Dedifferentiated amniotic fluid mesenchymal stem cell (primary cell): Measurements from ENCODE around the gene FBXO22.
"Not testable (repeated sequence)": the region's sequence is repeated elsewhere in the genome, so short reads cannot be mapped to it uniquely, and the experiment has no call there.

Experiments
- DNase-seq: peaks from one replicate; pipeline ENCODE4 v3.0.0-alpha.2; 2016; ENCODE audit errors: extremely low spot score

The FBXO22 gene

DNA sequence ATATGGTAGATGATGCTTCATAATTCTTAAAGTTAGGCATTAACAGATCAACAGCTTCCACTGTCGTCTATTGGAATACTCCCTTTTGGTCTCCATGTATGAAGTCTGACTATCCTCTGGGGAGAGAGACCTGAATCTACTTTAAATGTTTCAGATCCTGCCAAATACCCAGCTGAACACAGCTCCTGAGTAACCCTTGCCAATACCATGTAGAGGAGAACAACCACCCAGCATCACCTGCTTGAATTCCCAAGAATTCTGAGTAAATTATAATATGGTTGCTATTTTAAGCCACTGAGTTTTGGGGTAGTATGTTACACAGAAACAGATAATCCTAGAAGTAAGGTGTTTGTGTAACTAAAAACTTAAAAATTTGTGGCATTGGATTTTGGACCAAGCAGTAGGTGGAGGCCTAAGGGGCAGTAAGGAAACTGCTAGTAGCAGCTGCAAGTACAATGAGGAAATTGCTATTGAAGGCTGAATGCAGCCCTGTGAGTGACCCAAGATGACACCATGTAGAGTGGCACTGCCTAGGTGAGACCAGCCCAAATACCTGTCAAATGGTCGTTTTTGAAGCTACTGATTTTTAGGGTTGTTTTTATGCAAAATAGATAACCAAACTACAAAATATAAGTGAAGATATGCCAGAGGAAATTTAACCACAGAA, 77.6 kb downstream of the FBXO22 start:
- DNase-seq, result no peak

DNA sequence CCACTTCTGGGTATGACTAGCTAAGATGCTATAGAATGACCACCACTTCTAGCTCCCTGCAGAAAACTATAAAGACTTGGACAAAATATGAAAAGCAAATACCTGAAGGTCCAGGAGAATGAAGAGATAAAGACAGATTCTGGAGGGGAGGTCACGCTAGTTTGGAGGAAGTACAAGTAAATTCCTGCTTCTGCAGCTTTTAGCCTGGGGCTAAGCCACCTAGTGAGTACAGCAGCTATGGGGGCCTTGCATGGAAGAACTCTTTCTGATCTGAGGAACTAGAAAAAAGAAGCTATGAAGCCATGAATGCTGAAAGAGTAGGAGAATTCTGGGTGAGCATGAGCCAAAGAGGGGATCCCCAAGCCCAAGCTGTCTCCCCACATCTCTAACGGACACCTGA, 78.8 kb downstream of the FBXO22 start:
- DNase-seq, result no peak

DNA sequence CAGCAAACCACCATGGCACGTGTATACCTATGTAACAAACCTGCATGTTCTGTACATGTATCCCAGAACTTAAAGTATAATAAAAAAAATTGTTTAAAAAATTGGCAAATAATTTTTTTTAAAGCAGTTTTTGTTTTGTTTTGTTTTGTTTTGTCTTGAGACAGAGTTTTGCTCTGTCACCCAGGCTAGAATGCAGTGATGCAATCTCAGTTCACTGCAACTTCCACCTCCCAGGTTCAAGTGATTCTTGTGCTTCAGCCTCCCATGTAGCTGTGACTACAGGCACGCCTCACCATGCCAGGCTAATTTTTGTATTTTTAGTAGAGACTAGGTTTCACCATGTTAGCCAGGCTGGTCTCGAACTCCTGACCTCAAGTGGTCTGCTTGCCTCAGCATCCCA, 81.0 kb downstream of the FBXO22 start:
- not testable (repeated sequence) for DNase-seq

DNA sequence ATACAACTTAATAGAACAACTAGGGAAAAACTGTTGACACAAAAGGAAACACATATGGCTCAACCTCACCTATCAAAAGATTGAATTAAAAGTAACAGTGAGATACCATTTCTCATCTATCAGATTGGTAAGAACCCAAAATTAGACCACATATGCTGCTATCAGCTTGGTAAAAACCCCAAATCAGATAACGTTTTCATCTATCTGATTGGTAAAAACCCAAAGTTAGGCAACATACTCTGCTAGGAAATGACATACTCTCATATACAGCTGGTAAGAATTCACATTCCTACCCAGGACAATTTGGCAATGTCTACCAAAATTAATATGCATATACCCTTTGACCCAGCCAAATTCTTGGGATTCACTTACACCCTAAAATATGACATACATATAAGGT, 82.3 kb downstream of the FBXO22 start:
- no peak for DNase-seq

- peak; percentile 62 for DNase-seq
Observed at GRCh38 chr15:75989045-75989444, 85.4 kb downstream of the FBXO22 start.

DNA sequence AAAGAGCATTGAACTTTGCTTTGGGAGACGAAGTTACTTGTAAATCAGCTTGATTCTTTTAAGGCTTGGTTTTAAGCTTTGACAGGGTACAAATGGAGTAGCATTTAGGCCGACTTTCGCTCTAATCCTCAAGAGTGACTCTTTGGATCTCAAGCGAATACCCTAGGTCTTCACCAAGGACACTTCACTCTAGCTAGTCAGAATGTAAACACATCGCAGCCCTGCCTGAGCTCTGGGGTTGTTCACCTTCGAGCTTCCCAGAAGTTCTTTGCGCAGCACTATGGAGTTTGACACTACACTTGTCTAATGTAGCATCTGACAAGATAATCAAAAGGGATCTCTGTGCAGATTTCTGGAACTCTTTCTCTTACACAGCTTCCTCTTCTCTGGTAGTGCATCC, 86.2 kb downstream of the FBXO22 start:
- DNase-seq, result no peak
